Smooth muscle cell (in vitro differentiated cells): ENCODE results near the gene COG7. TPM values are rescaled to one million over a fixed set of nuclear protein-coding genes. Genes with fewer than 3 reads are reported as not detected.
"Not testable (repeated sequence)": the region's sequence is repeated elsewhere in the genome, so short reads cannot be mapped to it uniquely, and the experiment has no call there.

Experiments used
- DNase-seq: peaks from one replicate; lab custom pipeline; 2025; ENCODE audit not compliant: unreplicated experiment; lab: John Stamatoyannopoulos, UW
- H2AFZ ChIP-seq: fragments of 200-600 bp; sonication (generic); 2 replicates; pipeline ENCODE4 v1.6.0; 2016; ENCODE audit warnings: antibody characterized with exemption, low read depth, mild to moderate bottlenecking
- H3F3A ChIP-seq: fragments of 200-600 bp; sonication (generic); 2 replicates; pipeline ENCODE4 v1.6.0; 2017; ENCODE audit warnings: antibody characterized with exemption, low read depth
- H3K27ac ChIP-seq: fragments of 200-600 bp; sonication (generic); 2 replicates; pipeline ENCODE4 v1.5.1; 2016; ENCODE audit warnings: low read depth, mild to moderate bottlenecking
- H3K27me3 ChIP-seq: fragments of 200-600 bp; sonication (generic); 2 replicates; pipeline ENCODE4 v1.6.1; 2016; ENCODE audit warnings: low read depth, mild to moderate bottlenecking
- H3K36me3 ChIP-seq: fragments of 200-600 bp; sonication (generic); 2 replicates; pipeline ENCODE4 v1.5.1; 2016; ENCODE audit warnings: low read depth
- H3K4me1 ChIP-seq: fragments of 200-600 bp; sonication (generic); 2 replicates; pipeline ENCODE4 v1.5.1; 2016; ENCODE audit warnings: low read depth
- H3K4me2 ChIP-seq: fragments of 200-600 bp; sonication (generic); 2 replicates; pipeline ENCODE4 v1.6.0; 2016; ENCODE audit warnings: mild to moderate bottlenecking
- H3K4me3 ChIP-seq: fragments of 200-600 bp; sonication (generic); 2 replicates; pipeline ENCODE4 v1.5.1; 2016; ENCODE audit warnings: mild to moderate bottlenecking
- H3K79me2 ChIP-seq: fragments of 200-600 bp; sonication (generic); 2 replicates; pipeline ENCODE4 v1.6.0; 2016; ENCODE audit warnings: low read depth, mild to moderate bottlenecking
- H3K9ac ChIP-seq: fragments of 200-600 bp; sonication (generic); 2 replicates; pipeline ENCODE4 v1.6.0; 2016; ENCODE audit warnings: low read depth
- H3K9me3 ChIP-seq: fragments of 200-600 bp; sonication (generic); replicated peaks from 2 replicates; pipeline ENCODE4 v1.5.1; 2016; ENCODE audit warnings: low read depth
- H4K20me1 ChIP-seq: fragments of 200-600 bp; sonication (generic); 2 replicates; pipeline ENCODE4 v1.6.0; 2016; ENCODE audit warnings: low read depth
- WGBS: methylation state at CpG from one replicate; pipeline ENCODE4 v1.1.7; 2016; ENCODE audit warnings: low lambda C conversion rate; 5-methylcytosine and 5-hydroxymethylcytosine counted together
- polyA plus RNA-seq: library from polyadenylated mRNA; unstranded; fragments of >200 nt; fragmentation: Nextera tagmentation; extraction: Ambion mirVana; gene quantifications from 2 replicates; pipeline ENCODE4 v1.2.1, GENCODE V29; 2016
- total RNA-seq: library from RNA; depleted of rRNA; stranded (reverse); fragments of >200 nt; gene quantifications from 2 replicates; pipeline ENCODE4 v1.2.3, GENCODE V29; 2014
- TF ChIP-seq, protein P1 (sequence below): fragments of 200-600 bp; sonication (generic); IDR thresholded peaks from 2 replicates; pipeline ENCODE4 v1.5.1; 2017; ENCODE audit warnings: borderline replicate concordance, mild to moderate bottlenecking, antibody characterized with exemption; ENCODE audit not compliant: insufficient read depth, poor library complexity, severe bottlenecking

COG7 gene
- total and polyA plus RNA-seq, 2 experiments from 2014 or later: 17.2 to 17.6 TPM

DNA sequence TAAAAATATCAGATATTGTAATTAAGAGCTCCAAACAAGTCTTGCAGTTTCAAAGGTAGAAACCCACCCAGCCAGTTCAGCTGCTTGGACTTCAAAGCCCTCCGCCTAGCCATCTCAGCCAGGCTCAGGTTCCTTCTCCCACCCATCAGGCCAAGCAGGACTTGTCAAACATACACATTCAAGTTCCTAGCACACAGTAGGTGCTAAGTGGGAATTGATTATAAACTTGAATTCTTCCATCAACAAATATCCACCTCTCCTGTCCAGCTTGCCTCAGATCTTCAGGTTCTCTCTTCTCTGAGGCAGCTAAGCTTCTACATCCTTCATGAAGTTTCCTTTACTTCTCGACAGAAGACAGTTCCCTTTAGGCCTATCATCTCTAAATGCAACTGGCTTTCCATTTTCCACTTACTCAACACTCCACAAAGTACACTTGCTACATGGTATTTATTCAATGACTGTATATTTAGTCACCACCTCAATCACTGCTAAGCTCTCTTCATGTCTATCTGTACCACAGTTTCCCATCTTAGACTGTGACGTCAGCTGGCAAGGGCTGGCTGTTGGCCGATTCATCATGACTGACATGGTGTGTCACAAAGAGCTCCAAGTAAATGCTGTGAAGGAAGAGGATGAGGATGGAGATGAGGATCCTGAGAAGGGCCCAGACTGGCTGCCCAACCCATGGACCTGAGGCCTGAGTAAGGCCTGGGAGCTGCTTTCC, 13.3 kb upstream of the COG7 start:
- H3K9me3 ChIP-seq: no peaks in the 10 kb centered on the region
- H3K4me1 ChIP-seq: no peaks in the 10 kb centered on the region
- H3K27me3 ChIP-seq: no peaks in the 10 kb centered on the region
- no peak overlapping the region for H3K4me2 ChIP-seq
- DNase-seq: no peak
- H3K36me3 ChIP-seq: peaks cover 4% of the 10 kb centered on the region
- no peak overlapping the region for H3K4me3 ChIP-seq
- no peaks in the 10 kb centered on the region for H4K20me1 ChIP-seq
- no peaks in the 10 kb centered on the region for H3F3A ChIP-seq
- no peak overlapping the region for H3K27ac ChIP-seq
- no peak overlapping the region for H3K9ac ChIP-seq
- TF ChIP-seq, protein P1, sequence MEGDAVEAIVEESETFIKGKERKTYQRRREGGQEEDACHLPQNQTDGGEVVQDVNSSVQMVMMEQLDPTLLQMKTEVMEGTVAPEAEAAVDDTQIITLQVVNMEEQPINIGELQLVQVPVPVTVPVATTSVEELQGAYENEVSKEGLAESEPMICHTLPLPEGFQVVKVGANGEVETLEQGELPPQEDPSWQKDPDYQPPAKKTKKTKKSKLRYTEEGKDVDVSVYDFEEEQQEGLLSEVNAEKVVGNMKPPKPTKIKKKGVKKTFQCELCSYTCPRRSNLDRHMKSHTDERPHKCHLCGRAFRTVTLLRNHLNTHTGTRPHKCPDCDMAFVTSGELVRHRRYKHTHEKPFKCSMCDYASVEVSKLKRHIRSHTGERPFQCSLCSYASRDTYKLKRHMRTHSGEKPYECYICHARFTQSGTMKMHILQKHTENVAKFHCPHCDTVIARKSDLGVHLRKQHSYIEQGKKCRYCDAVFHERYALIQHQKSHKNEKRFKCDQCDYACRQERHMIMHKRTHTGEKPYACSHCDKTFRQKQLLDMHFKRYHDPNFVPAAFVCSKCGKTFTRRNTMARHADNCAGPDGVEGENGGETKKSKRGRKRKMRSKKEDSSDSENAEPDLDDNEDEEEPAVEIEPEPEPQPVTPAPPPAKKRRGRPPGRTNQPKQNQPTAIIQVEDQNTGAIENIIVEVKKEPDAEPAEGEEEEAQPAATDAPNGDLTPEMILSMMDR: no peak
- H2AFZ ChIP-seq: no peak overlapping the region
- WGBS: 83% methylated on average over 4 of the region's 4 CpGs
- no peaks in the 10 kb centered on the region for H3K79me2 ChIP-seq

DNA sequence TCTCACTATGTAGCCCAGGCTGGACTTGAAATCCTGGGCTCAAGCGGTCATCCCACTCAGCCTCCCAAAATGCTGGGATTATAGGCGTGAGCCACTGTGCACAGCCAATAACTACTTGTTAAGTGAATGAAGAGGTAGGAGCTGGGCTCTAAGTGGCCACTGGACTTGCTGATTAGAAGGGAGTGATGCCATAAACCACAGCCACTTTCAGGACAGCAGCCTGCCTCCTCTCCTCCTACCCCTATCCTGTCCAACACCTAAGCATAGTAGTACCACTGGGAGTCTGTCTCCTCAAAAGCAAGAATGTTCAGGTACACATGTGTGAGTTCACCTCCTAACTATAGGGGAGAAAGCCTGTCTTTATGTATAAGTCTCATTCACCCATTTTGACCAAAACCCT, 12.2 kb upstream of the COG7 start:
- H3K79me2 ChIP-seq: no peaks in the 10 kb centered on the region
- no peaks in the 10 kb centered on the region for H4K20me1 ChIP-seq
- no peak for DNase-seq
- TF ChIP-seq, protein P1: no peak
- H3K36me3 ChIP-seq: peaks cover 4% of the 10 kb centered on the region
- H3K27ac ChIP-seq: no peak overlapping the region
- H3K27me3 ChIP-seq: no peaks in the 10 kb centered on the region
- H3K9ac ChIP-seq: no peak overlapping the region
- 91% methylated on average over 2 of the region's 2 CpGs for WGBS
- H2AFZ ChIP-seq: no peak overlapping the region
- H3F3A ChIP-seq: no peaks in the 10 kb centered on the region
- H3K9me3 ChIP-seq: no peaks in the 10 kb centered on the region
- H3K4me2 ChIP-seq: no peak overlapping the region
- no peak overlapping the region for H3K4me3 ChIP-seq
- no peaks in the 10 kb centered on the region for H3K4me1 ChIP-seq

GRCh38 chr16:23464196-23464595, 11.2 kb upstream of the COG7 start:
- Histone ChIP-seq H3K9ac (no peak overlapping the region), H3K36me3 (peaks cover 4% of the 10 kb centered on the region), H3K4me1 (no peaks in the 10 kb centered on the region), H3K27ac (no peak overlapping the region), H3K4me3 (no peak overlapping the region), H3K9me3 (no peaks in the 10 kb centered on the region), H2AFZ (no peak overlapping the region), H3F3A (no peaks in the 10 kb centered on the region), H3K4me2 (no peak overlapping the region), H3K27me3 (no peaks in the 10 kb centered on the region), H3K79me2 (no peaks in the 10 kb centered on the region), H4K20me1 (no peaks in the 10 kb centered on the region)
- DNase-seq: no peak
- 100% methylated on average over 1 of the region's 1 CpG for whole genome bisulfite sequencing
- TF ChIP-seq, protein P1: no peak

GRCh38 chr16:23462994-23463393, 10.0 kb upstream of the COG7 start:
- not testable (repeated sequence) for H3K4me2 ChIP-seq, H3K9ac ChIP-seq, H3K9me3 ChIP-seq, DNase-seq, H3K79me2 ChIP-seq, H3K27me3 ChIP-seq, H3K4me3 ChIP-seq, H4K20me1 ChIP-seq, H3F3A ChIP-seq, H3K36me3 ChIP-seq, H3K4me1 ChIP-seq, H3K27ac ChIP-seq, H2AFZ ChIP-seq
- 98% methylated on average over 6 of the region's 6 CpGs for WGBS
